ENCODE results near the gene CCDC159. TPM values are rescaled to one million over a fixed set of nuclear protein-coding genes. Genes with fewer than 3 reads are reported as not detected.
A peak's percentile ranks its signal among the peaks of the same experiment; 100 is the strongest.

Gene CCDC159
- total and polyA plus RNA-seq, 5 donors from 2014 or later, result 18.7 to 66.5 (median 22.3) TPM

DNA sequence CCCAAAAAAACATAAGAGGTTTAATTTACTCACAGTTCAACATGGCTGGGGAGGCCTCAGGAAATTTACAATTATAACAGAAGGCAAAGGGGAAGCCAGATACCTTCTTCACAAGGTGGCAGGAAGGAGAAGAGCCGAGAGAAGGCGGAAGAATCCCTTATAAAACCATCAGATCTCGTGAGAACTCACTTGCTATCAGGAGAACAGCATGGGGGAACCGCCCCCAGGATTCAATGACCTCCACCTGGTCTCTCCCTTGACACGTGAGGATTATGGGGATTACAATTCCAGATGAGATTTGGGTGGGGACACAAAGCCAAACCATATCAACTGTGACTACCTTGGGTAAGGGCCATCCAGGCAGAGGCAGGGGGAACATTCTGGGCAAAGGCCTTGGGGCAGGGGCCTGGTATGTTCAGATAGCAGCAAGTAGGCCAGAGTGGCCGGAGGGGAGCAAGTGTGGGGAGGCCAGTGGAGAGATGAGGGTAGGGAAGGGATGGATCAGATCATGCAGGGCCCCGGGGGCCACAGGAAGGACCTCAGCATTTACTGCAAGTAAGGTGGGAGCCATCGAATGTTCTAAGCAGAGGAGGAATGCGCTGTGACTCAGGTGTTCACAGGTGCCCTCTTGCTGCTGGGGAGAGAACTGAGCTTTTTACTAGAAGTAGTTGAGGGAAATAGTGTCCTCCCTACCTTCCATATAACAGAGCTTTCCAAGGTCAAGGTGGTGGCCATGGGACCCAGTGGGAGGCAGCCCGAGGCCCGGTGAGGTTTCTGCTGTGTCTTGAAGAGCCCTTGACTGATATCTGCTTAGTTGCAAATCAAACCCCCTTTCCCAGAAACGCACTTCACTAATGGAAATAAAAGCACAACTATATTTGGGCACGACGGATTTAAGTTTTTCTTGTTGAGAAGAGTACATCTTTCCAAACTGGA lies 24.9 kb upstream of the CCDC159 start:
- no peak overlapping the region for H3K4me3 Mint-ChIP-seq
- Histone ChIP-seq H3K27me3 (ENCODE audit: control insufficient read depth, insufficient read depth, low read length) (no peaks in the 10 kb centered on the region), H3K4me1 (ENCODE audit: control insufficient read depth, insufficient read depth, low read length, poor library complexity, severe bottlenecking) (peaks cover 11% of the 10 kb centered on the region), H3K9me3 (ENCODE audit: control insufficient read depth in 2 of 2, low read length in 2 of 2) (no peaks in the 10 kb centered on the region), H3K27ac (ENCODE audit: insufficient read depth, low read length, poor library complexity, severe bottlenecking) (no peak overlapping the region), H3K4me3 (ENCODE audit: low read depth, low read length) (no peak overlapping the region), H3K36me3 (ENCODE audit: control insufficient read depth, insufficient read depth, low read length) (peaks cover 3% of the 10 kb centered on the region)
- H3K4me1 Mint-ChIP-seq, result peaks cover 0 to 25% (median 15%) of the 10 kb centered on the region in 4 donors
- DNase-seq (peak in 1 of 3 donors; percentile 12), ATAC-seq (ENCODE audit: low read depth in 2 of 2) (no peak)
- H3K9me3 Mint-ChIP-seq, result no peaks in the 10 kb centered on the region
- peak overlapping the region; percentile 34 to 69 (median 63) for H3K27ac Mint-ChIP-seq
- peaks cover 4% of the 10 kb centered on the region for H3K27me3 Mint-ChIP-seq
- H3K36me3 Mint-ChIP-seq, result peaks cover 10% of the 10 kb centered on the region

DNA sequence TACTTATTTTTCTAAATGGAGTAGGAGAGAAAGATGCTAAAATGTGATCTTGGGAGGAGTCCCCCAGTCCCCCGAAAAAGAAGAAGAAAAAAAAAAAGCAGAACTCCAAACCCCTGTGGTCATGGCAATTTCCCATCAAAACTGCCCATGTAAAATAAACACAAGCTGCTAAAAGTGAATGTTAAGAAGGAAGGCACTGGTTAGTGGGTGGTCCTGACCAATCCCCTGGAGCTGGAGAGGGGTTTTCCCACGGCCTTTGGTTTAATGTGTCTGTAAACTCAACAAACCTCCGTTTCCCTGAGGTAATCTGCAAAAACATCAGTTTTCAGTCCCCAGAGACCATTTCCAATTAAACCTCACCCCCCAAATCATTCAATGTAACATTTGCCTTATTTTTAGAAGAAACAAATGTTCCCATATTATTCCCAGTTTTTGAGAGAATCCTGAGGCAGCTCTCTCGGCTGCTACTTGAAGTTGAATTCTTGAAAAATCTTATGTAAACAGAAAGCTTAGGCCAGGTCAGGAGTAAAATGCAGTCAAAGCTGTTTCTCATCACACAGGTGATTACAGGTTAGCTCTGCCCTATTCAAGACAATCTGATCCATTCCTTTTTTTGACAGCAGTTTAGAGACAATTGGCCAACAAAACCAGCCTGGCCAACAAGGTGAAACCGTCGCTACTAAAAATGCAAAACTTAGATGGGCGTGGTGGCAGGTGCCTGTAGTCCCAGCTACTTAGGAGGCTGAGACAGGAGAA lies 23.9 kb upstream of the CCDC159 start:
- H3K9me3 ChIP-seq (ENCODE audit: control insufficient read depth in 2 of 2, low read length in 2 of 2), result no peaks in the 10 kb centered on the region
- peaks cover 11% of the 10 kb centered on the region for H3K4me1 ChIP-seq (ENCODE audit: control insufficient read depth, insufficient read depth, low read length, poor library complexity, severe bottlenecking)
- Mint-ChIP-seq H3K4me1 (peaks cover 0 to 25% (median 15%) of the 10 kb centered on the region in 4 donors), H3K9me3 (no peaks in the 10 kb centered on the region), H3K4me3 (no peak overlapping the region), H3K27ac (peak overlapping the region in 1 of 3 donors; percentile 63), H3K36me3 (peaks cover 11% of the 10 kb centered on the region), H3K27me3 (peaks cover 4% of the 10 kb centered on the region)
- no peak for ATAC-seq (ENCODE audit: low read depth in 2 of 2)
- no peak overlapping the region for H3K27ac ChIP-seq (ENCODE audit: insufficient read depth, low read length, poor library complexity, severe bottlenecking)
- no peaks in the 10 kb centered on the region for H3K27me3 ChIP-seq (ENCODE audit: control insufficient read depth, insufficient read depth, low read length)
- DNase-seq, result no peak
- peaks cover 8% of the 10 kb centered on the region for H3K36me3 ChIP-seq (ENCODE audit: control insufficient read depth, insufficient read depth, low read length)
- no peak overlapping the region for H3K4me3 ChIP-seq (ENCODE audit: low read depth, low read length)

DNA sequence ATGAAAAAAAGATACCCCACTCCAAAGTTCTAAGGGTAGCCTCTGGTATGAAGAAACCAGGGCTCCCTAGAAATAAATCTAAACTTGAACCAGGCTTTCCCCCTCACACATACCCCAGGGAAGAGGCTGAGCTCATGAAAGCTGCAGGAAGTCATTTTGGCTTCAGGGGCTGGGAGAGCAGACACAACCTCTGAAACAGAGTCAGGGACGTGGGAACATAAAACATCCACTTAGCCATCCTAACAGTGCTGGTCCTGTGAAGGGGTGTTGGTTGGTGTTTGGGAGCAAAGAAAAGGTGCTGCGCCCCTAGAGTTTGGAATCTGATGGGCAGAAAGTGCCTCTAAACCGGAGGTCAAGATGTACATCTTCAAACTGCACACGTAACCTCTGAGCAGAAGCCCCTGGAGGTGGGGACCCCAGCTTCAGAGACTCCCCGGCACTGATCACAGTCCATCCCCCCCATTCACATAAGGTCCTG lies 22.7 kb upstream of the CCDC159 start:
- H3K4me1 ChIP-seq (ENCODE audit: control insufficient read depth, insufficient read depth, low read length, poor library complexity, severe bottlenecking), result peaks cover 11% of the 10 kb centered on the region

DNA sequence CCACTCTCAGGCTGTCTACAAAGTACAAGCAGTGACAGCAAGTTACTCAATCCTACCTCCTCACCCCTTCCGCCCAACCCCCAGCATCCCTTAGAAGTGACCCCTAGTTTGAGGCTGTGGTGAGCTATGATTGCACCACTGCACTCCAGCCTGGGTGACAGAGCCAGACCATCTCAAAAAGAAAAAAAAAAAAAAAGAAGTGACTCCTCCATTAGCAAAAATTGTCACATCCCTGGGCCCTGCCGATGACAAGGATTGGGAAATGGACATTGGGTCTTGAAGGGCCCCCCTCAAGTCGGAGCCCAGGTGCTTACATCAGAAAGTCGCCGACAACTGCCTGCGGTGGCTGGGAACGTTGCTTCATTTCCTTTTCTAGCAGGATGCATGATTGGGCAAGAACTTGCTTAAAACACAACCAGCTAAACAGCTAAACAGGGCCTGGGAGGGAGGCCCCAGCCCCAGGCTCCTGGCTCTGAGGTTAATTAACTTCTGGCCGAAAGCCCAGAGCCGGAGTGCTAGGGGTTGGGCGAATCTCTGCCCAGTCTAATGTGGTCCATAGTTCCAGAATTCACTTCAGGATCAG lies 22.1 kb upstream of the CCDC159 start:
- ATAC-seq (ENCODE audit: low read depth in 2 of 2), result peak; percentile 47 to 62
- H3K4me1 Mint-ChIP-seq, result peaks cover 0 to 25% (median 15%) of the 10 kb centered on the region in 4 donors
- H3K36me3 Mint-ChIP-seq, result peaks cover 11% of the 10 kb centered on the region
- peak overlapping the region in 2 of 4 donors; percentile 41 to 53 for H3K4me3 Mint-ChIP-seq
- H3K27me3 Mint-ChIP-seq, result no peaks in the 10 kb centered on the region
- Histone ChIP-seq H3K27me3 (ENCODE audit: control insufficient read depth, insufficient read depth, low read length) (no peaks in the 10 kb centered on the region), H3K4me1 (ENCODE audit: control insufficient read depth, insufficient read depth, low read length, poor library complexity, severe bottlenecking) (peaks cover 11% of the 10 kb centered on the region), H3K27ac (ENCODE audit: insufficient read depth, low read length, poor library complexity, severe bottlenecking) (no peak overlapping the region), H3K36me3 (ENCODE audit: control insufficient read depth, insufficient read depth, low read length) (peaks cover 12% of the 10 kb centered on the region), H3K9me3 (ENCODE audit: control insufficient read depth in 2 of 2, low read length in 2 of 2) (no peaks in the 10 kb centered on the region), H3K4me3 (ENCODE audit: low read depth, low read length) (no peak overlapping the region)
- H3K27ac Mint-ChIP-seq, result peak overlapping the region; percentile 82 to 90 (median 88)
- DNase-seq, result peak in 2 of 3 donors; percentile 24 to 76
- no peaks in the 10 kb centered on the region for H3K9me3 Mint-ChIP-seq

More for the DNA sequence above, 22.7 kb upstream of the CCDC159 start:
- peak overlapping the region in 1 of 4 donors; percentile 53 for H3K4me3 Mint-ChIP-seq
- H3K27me3 Mint-ChIP-seq, result no peaks in the 10 kb centered on the region
- H3K9me3 Mint-ChIP-seq, result no peaks in the 10 kb centered on the region
- peak overlapping the region in 2 of 3 donors; percentile 88 to 90 for H3K27ac Mint-ChIP-seq
- ATAC-seq (ENCODE audit: low read depth in 2 of 2) (no peak), DNase-seq (no peak)
- Histone ChIP-seq H3K9me3 (ENCODE audit: control insufficient read depth in 2 of 2, low read length in 2 of 2) (no peaks in the 10 kb centered on the region), H3K27ac (ENCODE audit: insufficient read depth, low read length, poor library complexity, severe bottlenecking) (no peak overlapping the region), H3K36me3 (ENCODE audit: control insufficient read depth, insufficient read depth, low read length) (peaks cover 8% of the 10 kb centered on the region), H3K4me3 (ENCODE audit: low read depth, low read length) (no peak overlapping the region), H3K27me3 (ENCODE audit: control insufficient read depth, insufficient read depth, low read length) (no peaks in the 10 kb centered on the region)
- H3K4me1 Mint-ChIP-seq, result peaks cover 0 to 25% (median 15%) of the 10 kb centered on the region in 4 donors
- peaks cover 11% of the 10 kb centered on the region for H3K36me3 Mint-ChIP-seq

DNA sequence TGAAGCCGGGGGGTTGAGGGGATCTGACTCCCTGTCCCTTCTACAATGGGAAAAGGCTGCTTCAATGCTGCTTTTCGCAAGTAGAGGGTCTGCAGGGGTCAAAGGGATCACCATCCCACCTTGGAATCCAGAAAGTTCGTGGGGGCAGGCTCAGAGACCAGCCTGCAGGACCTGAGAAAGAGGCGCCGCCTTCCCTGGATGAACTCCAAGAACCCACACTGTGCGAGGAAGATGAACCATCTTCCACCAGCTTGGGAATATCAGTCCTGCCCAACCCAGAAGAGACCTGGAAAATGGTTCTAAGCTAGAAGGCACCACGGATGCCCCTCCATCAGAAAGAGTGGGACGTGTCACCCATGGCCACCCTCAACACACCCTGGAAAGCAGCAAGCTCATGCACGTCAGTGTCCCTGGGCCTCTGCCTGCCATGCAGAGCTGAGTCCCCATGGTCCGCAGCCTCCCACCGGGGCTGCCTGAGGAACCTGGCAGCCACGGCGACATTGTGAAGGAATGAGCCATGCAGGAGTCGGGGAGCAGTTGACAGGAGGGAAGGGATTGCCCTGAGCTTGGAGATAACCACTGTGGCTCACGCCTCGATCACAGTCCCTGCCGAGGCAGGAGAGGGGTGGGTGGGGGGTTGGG lies 21.4 kb upstream of the CCDC159 start:
- Histone ChIP-seq H3K4me1 (ENCODE audit: control insufficient read depth, insufficient read depth, low read length, poor library complexity, severe bottlenecking) (peaks cover 11% of the 10 kb centered on the region), H3K9me3 (ENCODE audit: control insufficient read depth in 2 of 2, low read length in 2 of 2) (no peaks in the 10 kb centered on the region), H3K36me3 (ENCODE audit: control insufficient read depth, insufficient read depth, low read length) (peaks cover 13% of the 10 kb centered on the region), H3K27me3 (ENCODE audit: control insufficient read depth, insufficient read depth, low read length) (no peaks in the 10 kb centered on the region), H3K27ac (ENCODE audit: insufficient read depth, low read length, poor library complexity, severe bottlenecking) (no peak overlapping the region), H3K4me3 (ENCODE audit: low read depth, low read length) (no peak overlapping the region)
- Mint-ChIP-seq H3K4me1 (peaks cover 0 to 25% (median 15%) of the 10 kb centered on the region in 4 donors), H3K36me3 (peaks cover 12% of the 10 kb centered on the region), H3K27ac (peak overlapping the region; percentile 82 to 90 (median 88)), H3K4me3 (peak overlapping the region in 1 of 4 donors; percentile 9), H3K9me3 (no peaks in the 10 kb centered on the region), H3K27me3 (no peaks in the 10 kb centered on the region)
- DNase-seq (no peak), ATAC-seq (ENCODE audit: low read depth in 2 of 2) (no peak)

DNA sequence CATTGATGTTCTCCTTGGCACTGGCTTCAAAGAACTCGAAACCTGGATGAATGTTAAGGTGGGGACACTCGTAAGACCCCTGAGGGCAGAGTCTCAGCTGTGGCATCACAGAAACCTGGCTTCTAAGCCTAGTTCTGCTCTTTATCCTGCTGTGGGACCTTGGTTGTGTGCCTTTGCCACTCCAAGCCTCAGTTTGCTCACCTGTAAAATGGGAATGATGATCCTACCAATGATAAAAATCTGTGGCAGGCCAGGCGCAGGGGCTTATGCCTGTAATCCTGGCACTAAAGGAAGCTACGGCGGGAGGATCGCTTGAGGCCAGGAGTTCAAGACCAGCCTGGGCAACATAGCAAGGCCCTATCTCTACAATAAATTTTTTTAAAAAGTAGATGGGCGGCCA lies 20.8 kb upstream of the CCDC159 start:
- Histone ChIP-seq H3K4me3 (ENCODE audit: low read depth, low read length) (no peak overlapping the region), H3K36me3 (ENCODE audit: control insufficient read depth, insufficient read depth, low read length) (peaks cover 17% of the 10 kb centered on the region), H3K27me3 (ENCODE audit: control insufficient read depth, insufficient read depth, low read length) (no peaks in the 10 kb centered on the region), H3K9me3 (ENCODE audit: control insufficient read depth in 2 of 2, low read length in 2 of 2) (no peaks in the 10 kb centered on the region), H3K4me1 (ENCODE audit: control insufficient read depth, insufficient read depth, low read length, poor library complexity, severe bottlenecking) (peaks cover 11% of the 10 kb centered on the region), H3K27ac (ENCODE audit: insufficient read depth, low read length, poor library complexity, severe bottlenecking) (no peak overlapping the region)
- peaks cover 16% of the 10 kb centered on the region for H3K36me3 Mint-ChIP-seq
- no peaks in the 10 kb centered on the region for H3K9me3 Mint-ChIP-seq
- H3K27me3 Mint-ChIP-seq, result no peaks in the 10 kb centered on the region
- DNase-seq, result no peak
- H3K27ac Mint-ChIP-seq, result no peak overlapping the region
- ATAC-seq (ENCODE audit: low read depth in 2 of 2), result no peak
- H3K4me1 Mint-ChIP-seq, result peaks cover 0 to 25% (median 15%) of the 10 kb centered on the region in 4 donors
- no peak overlapping the region for H3K4me3 Mint-ChIP-seq

DNA sequence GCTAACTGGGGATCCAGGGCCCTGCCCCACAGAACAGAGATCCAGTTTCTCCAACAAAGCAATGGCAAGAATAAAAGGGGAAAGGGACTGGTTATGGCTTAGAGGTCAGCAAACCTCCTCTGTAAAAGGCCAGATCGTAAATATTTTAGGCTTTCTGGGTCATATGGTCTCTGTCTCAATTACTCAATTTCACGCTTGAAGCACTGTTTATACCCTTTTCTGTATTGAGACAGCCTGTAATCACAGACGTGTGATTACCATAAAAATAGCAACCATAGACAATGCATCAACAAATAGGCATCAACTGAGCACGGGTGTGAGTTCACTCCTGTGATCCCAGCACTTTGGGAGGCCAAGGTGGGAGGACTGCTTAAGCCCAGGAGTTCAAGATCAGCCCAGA lies 16.2 kb upstream of the CCDC159 start:
- no peaks in the 10 kb centered on the region for H3K4me1 Mint-ChIP-seq
- no peaks in the 10 kb centered on the region for H3K9me3 Mint-ChIP-seq
- no peaks in the 10 kb centered on the region for H3K27me3 Mint-ChIP-seq
- Histone ChIP-seq H3K36me3 (ENCODE audit: control insufficient read depth, insufficient read depth, low read length) (peaks cover 33% of the 10 kb centered on the region), H3K9me3 (ENCODE audit: control insufficient read depth in 2 of 2, low read length in 2 of 2) (no peaks in the 10 kb centered on the region), H3K4me1 (ENCODE audit: control insufficient read depth, insufficient read depth, low read length, poor library complexity, severe bottlenecking) (no peaks in the 10 kb centered on the region), H3K27ac (ENCODE audit: insufficient read depth, low read length, poor library complexity, severe bottlenecking) (no peak overlapping the region), H3K27me3 (ENCODE audit: control insufficient read depth, insufficient read depth, low read length) (no peaks in the 10 kb centered on the region), H3K4me3 (ENCODE audit: low read depth, low read length) (no peak overlapping the region)
- H3K27ac Mint-ChIP-seq, result no peak overlapping the region
- peaks cover 24% of the 10 kb centered on the region for H3K36me3 Mint-ChIP-seq
- DNase-seq (no peak), ATAC-seq (ENCODE audit: low read depth in 2 of 2) (no peak)
- no peak overlapping the region for H3K4me3 Mint-ChIP-seq

All from CD4-positive, CD25-positive, alpha-beta regulatory T cell (primary cell).